ENCODE results near the gene TPP1. TPM values are rescaled to one million over a fixed set of nuclear protein-coding genes. Genes with fewer than 3 reads are reported as not detected.

Gene TPP1
- total and polyA plus RNA-seq, 9 of the 15 experiments (the other 6 are each of a cell fraction or from before 2014, with no cell fraction given), result 7.5 to 75.8 (median 15.7) TPM

DNA sequence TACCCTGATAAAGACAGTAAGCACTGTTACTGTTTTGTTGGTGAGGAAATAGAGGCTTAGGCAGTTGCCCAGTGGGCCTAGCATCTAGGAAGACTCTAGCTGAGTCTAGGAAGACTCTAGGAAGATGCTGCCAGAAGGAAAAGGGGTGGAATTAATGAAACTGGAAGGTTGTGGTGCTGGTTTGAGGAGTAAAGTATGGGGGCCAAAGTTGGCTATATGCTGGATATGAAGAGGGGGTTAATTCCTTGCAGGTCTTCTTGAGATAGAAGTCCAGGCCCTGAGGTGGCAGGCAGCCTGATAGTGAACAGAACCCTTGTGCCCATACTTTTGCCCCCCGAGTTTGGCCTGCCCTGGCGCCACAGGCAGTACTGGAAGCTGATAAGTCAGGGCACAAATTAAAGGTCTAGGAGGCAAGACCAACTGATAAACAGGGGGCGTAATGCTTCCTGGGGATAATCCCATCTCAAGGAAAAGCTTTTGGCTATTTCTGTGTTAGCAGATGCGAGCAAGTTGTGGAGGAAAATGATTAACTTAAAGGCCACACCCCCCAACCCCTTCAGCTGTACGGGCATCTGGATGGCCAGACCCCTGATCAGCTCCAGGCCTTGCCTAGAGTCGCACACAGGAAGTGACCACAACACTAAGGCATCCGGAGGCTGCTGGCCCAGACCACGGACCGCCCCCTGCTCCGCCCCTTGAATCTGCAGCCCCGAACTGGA lies 12.6 kb downstream of the TPP1 start (continued):
- TF ChIP-seq L3MBTL2 (IDR thresholded peaks at IDR 0.05) (0 out of 2 replicates have a peak, but pooled peaks have one; percentile 16), WHSC1 (IDR thresholded peaks at IDR 0.05; ENCODE audit: low read length) (no peak), E2F3 (CRISPR knock-in tag; IDR thresholded peaks at IDR 0.05) (0 out of 2 replicates have a peak, but pooled peaks have one; percentile 9), NFATC3 (IDR thresholded peaks at IDR 0.05) (no peak), ZNF766 (CRISPR knock-in tag; conservative IDR thresholded peaks at IDR 0.05) (peak; percentile 36; the same call in 1 of the 2 replicates), ATF7 (IDR thresholded peaks at IDR 0.05) (peak; percentile 97), MAFK (IDR thresholded peaks at IDR 0.05; ENCODE audit: low read length) (no peak), ZNF41 (CRISPR knock-in tag; conservative IDR thresholded peaks at IDR 0.05) (no peak), CBFB (CRISPR knock-in tag; IDR thresholded peaks at IDR 0.05) (no peak), NR1H2 (CRISPR knock-in tag; IDR thresholded peaks at IDR 0.05) (no peak), SMARCA5 (IDR thresholded peaks at IDR 0.05) (no peak), CBX8 (IDR thresholded peaks at IDR 0.05; ENCODE audit: borderline replicate concordance, extremely low read depth, low read depth, low read length, poor library complexity, severe bottlenecking) (no peak), HNRNPUL1 (IDR thresholded peaks at IDR 0.05; ENCODE audit: low read length) (no peak)
- TF ChIP-seq, protein P1, sequence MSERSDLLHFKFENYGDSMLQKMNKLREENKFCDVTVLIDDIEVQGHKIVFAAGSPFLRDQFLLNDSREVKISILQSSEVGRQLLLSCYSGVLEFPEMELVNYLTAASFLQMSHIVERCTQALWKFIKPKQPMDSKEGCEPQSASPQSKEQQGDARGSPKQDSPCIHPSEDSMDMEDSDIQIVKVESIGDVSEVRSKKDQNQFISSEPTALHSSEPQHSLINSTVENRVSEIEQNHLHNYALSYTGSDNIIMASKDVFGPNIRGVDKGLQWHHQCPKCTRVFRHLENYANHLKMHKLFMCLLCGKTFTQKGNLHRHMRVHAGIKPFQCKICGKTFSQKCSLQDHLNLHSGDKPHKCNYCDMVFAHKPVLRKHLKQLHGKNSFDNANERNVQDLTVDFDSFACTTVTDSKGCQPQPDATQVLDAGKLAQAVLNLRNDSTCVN (CRISPR knock-in tag; IDR thresholded peaks at IDR 0.05), result no peak
- TF ChIP-seq, protein P2, sequence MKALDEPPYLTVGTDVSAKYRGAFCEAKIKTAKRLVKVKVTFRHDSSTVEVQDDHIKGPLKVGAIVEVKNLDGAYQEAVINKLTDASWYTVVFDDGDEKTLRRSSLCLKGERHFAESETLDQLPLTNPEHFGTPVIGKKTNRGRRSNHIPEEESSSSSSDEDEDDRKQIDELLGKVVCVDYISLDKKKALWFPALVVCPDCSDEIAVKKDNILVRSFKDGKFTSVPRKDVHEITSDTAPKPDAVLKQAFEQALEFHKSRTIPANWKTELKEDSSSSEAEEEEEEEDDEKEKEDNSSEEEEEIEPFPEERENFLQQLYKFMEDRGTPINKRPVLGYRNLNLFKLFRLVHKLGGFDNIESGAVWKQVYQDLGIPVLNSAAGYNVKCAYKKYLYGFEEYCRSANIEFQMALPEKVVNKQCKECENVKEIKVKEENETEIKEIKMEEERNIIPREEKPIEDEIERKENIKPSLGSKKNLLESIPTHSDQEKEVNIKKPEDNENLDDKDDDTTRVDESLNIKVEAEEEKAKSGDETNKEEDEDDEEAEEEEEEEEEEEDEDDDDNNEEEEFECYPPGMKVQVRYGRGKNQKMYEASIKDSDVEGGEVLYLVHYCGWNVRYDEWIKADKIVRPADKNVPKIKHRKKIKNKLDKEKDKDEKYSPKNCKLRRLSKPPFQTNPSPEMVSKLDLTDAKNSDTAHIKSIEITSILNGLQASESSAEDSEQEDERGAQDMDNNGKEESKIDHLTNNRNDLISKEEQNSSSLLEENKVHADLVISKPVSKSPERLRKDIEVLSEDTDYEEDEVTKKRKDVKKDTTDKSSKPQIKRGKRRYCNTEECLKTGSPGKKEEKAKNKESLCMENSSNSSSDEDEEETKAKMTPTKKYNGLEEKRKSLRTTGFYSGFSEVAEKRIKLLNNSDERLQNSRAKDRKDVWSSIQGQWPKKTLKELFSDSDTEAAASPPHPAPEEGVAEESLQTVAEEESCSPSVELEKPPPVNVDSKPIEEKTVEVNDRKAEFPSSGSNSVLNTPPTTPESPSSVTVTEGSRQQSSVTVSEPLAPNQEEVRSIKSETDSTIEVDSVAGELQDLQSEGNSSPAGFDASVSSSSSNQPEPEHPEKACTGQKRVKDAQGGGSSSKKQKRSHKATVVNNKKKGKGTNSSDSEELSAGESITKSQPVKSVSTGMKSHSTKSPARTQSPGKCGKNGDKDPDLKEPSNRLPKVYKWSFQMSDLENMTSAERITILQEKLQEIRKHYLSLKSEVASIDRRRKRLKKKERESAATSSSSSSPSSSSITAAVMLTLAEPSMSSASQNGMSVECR (CRISPR knock-in tag; IDR thresholded peaks at IDR 0.05), result no peak
- TF ChIP-seq, protein P3, sequence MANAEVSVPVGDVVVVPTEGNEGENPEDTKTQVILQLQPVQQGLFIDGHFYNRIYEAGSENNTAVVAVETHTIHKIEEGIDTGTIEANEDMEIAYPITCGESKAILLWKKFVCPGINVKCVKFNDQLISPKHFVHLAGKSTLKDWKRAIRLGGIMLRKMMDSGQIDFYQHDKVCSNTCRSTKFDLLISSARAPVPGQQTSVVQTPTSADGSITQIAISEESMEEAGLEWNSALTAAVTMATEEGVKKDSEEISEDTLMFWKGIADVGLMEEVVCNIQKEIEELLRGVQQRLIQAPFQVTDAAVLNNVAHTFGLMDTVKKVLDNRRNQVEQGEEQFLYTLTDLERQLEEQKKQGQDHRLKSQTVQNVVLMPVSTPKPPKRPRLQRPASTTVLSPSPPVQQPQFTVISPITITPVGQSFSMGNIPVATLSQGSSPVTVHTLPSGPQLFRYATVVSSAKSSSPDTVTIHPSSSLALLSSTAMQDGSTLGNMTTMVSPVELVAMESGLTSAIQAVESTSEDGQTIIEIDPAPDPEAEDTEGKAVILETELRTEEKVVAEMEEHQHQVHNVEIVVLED (CRISPR knock-in tag; IDR thresholded peaks at IDR 0.05), result no peak
- TF ChIP-seq, protein P4, sequence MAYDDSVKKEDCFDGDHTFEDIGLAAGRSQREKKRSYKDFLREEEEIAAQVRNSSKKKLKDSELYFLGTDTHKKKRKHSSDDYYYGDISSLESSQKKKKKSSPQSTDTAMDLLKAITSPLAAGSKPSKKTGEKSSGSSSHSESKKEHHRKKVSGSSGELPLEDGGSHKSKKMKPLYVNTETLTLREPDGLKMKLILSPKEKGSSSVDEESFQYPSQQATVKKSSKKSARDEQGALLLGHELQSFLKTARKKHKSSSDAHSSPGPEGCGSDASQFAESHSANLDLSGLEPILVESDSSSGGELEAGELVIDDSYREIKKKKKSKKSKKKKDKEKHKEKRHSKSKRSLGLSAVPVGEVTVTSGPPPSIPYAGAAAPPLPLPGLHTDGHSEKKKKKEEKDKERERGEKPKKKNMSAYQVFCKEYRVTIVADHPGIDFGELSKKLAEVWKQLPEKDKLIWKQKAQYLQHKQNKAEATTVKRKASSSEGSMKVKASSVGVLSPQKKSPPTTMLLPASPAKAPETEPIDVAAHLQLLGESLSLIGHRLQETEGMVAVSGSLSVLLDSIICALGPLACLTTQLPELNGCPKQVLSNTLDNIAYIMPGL (CRISPR knock-in tag; IDR thresholded peaks at IDR 0.05), result no peak

Measured in K562 (cell line).